GM12878 (cell line): ENCODE measurements around the gene RSBN1L. TPM values are rescaled to one million over a fixed set of nuclear protein-coding genes. Genes with fewer than 3 reads are reported as not detected.

ENCODE experiments used
- ATAC-seq: fragments of 200-7000 bp; cut with Tn5 transposase; 3 replicates; pipeline ENCODE4 v1.9.1; 2020; ENCODE audit warnings: mild to moderate bottlenecking, moderate library complexity
- BruUV-seq: library from RNA; stranded (reverse); fragments of 400-500 nt; replicated peaks from 2 replicates; lab custom pipeline; 2021; lab: Mats Ljungman, UMichigan
- CTCF ChIA-PET: fragments of 300-600 bp; sonication (Branson Sonifier 250); formaldehyde crosslinking; extraction: SDS; loops from one replicate; lab custom pipeline; 2021; ENCODE audit warnings: inconsistent platforms; lab: Yijun Ruan, JAX
- POLR2A ChIA-PET: fragments of 350-600 bp; formaldehyde crosslinking; extraction: SDS; loops from one replicate; lab custom pipeline; 2021; ENCODE audit warnings: inconsistent platforms; lab: Charles Lee
- RAD21 ChIA-PET: fragments of 300-600 bp; sonication (Branson Sonifier 250); formaldehyde crosslinking; loops from one replicate; lab custom pipeline; 2023; ENCODE audit warnings: antibody characterized with exemption; ENCODE audit not compliant: unreplicated experiment; lab: Charles Lee
- SMC1A ChIA-PET: fragments of 300-600 bp; sonication (Branson Sonifier 250); formaldehyde crosslinking; loops from one replicate; lab custom pipeline; 2023; ENCODE audit not compliant: unreplicated experiment, uncharacterized antibody; lab: Charles Lee
- DNase-seq: peaks from one replicate; pipeline ENCODE4 v3.0.0-alpha.2; 2011; ENCODE audit warnings: low read depth, low spot score
- FAIRE-seq: peaks from 3 replicates; lab custom pipeline; 2011; peaks lifted over from hg19 to GRCh38; lab: Jason Lieb, UNC
- H2AFZ ChIP-seq: 2 replicates; pipeline ENCODE4 v1.6.0; 2011; ENCODE audit warnings: low read depth, low read length, control low read depth; ENCODE audit not compliant: control insufficient read depth
- H3K27ac ChIP-seq: 2 replicates; pipeline ENCODE4 v1.5.1; 2011; ENCODE audit warnings: control low read depth; ENCODE audit not compliant: control insufficient read depth, insufficient read depth
- H3K27me3 ChIP-seq, 2 experiments: replicated peaks in 1 of 2; 2 replicates each; pipeline versions ENCODE4 v1.6.0 to v1.6.1; 2011; ENCODE audit warnings: low read length in 1 of 2; ENCODE audit not compliant: control insufficient read depth in 2 of 2, insufficient read depth in 2 of 2
- H3K36me3 ChIP-seq, 2 experiments: 2 replicates each; pipeline ENCODE4 v1.5.1; 2011; ENCODE audit warnings: low read length in 1 of 2; ENCODE audit not compliant: control insufficient read depth in 2 of 2, insufficient read depth in 2 of 2
- H3K4me1 ChIP-seq: 2 replicates; pipeline ENCODE4 v1.6.1; 2011; ENCODE audit warnings: mild to moderate bottlenecking, low read length, moderate library complexity, mixed read lengths; ENCODE audit not compliant: control insufficient read depth, insufficient read depth
- H3K4me2 ChIP-seq: 2 replicates; pipeline ENCODE4 v1.6.0; 2011; ENCODE audit warnings: control low read depth; ENCODE audit not compliant: control insufficient read depth, insufficient read depth
- H3K4me3 ChIP-seq: fragments of 200-600 bp; sonication (generic); 2 replicates; pipeline ENCODE4 v1.5.1; 2016
- H3K79me2 ChIP-seq: 2 replicates; pipeline ENCODE4 v1.6.0; 2011; ENCODE audit warnings: low read length; ENCODE audit not compliant: control insufficient read depth, insufficient read depth
- H3K9ac ChIP-seq: 2 replicates; pipeline ENCODE4 v1.8.0; 2011; ENCODE audit warnings: low read length, control low read depth, mixed read lengths; ENCODE audit not compliant: control insufficient read depth, insufficient read depth
- H3K9me3 ChIP-seq: replicated peaks from 3 replicates; pipeline ENCODE4 v1.5.1; 2011; ENCODE audit warnings: mild to moderate bottlenecking, low read length; ENCODE audit not compliant: control insufficient read depth, insufficient read depth
- H4K20me1 ChIP-seq: 2 replicates; pipeline ENCODE4 v1.6.0; 2011; ENCODE audit not compliant: control insufficient read depth, insufficient read depth
- ATF2 ChIP-seq: IDR thresholded peaks from 2 replicates; pipeline ENCODE4 v1.6.1; 2012; ENCODE audit warnings: low read length, inconsistent platforms
- BCL11A ChIP-seq: IDR thresholded peaks from 2 replicates; pipeline ENCODE4 v1.6.1; 2011; ENCODE audit warnings: low read depth, low read length
- BHLHE40 ChIP-seq, 2 experiments: fragments of 450-650 bp in 1 of 2; IDR thresholded peaks; 2 replicates each; pipeline ENCODE4 v1.6.1; 2011 to 2017; ENCODE audit warnings: low read depth in 2 of 2, borderline replicate concordance in 1 of 2, improper control_type of control experiment in 1 of 2, low read length in 1 of 2, mild to moderate bottlenecking in 1 of 2
- BRCA1 ChIP-seq: IDR thresholded peaks from 2 replicates; pipeline ENCODE4 v1.6.1; 2011; ENCODE audit warnings: low read depth, low read length, improper control_type of control experiment
- CHD2 ChIP-seq: IDR thresholded peaks from 2 replicates; pipeline ENCODE4 v1.6.1; 2011; ENCODE audit warnings: low read depth, low read length, improper control_type of control experiment, borderline replicate concordance
- CREB1 ChIP-seq: IDR thresholded peaks from 2 replicates; pipeline ENCODE4 v1.6.1; 2012; ENCODE audit warnings: low read depth, mild to moderate bottlenecking, inconsistent platforms
- CREM ChIP-seq: IDR thresholded peaks from 2 replicates; pipeline ENCODE4 v1.6.1; 2014; ENCODE audit warnings: antibody characterized with exemption, low read depth
- EGR1 ChIP-seq, 2 experiments: IDR thresholded peaks; 1 replicate in 1 of 2; 2 replicates in 1 of 2; pipeline ENCODE4 v1.6.1; 2011 to 2012; ENCODE audit warnings: low read depth in 2 of 2, low read length in 2 of 2, borderline replicate concordance in 1 of 2, mild to moderate bottlenecking in 1 of 2, moderate library complexity in 1 of 2
- ETV6 ChIP-seq, 2 experiments: fragments of 450-650 bp in 1 of 2; IDR thresholded peaks in 1 of 2; conservative IDR thresholded peaks in 1 of 2; 2 replicates each; pipeline ENCODE4 v1.6.1; 2014; ENCODE audit warnings: antibody characterized with exemption in 1 of 2, borderline replicate concordance in 1 of 2, low read depth in 1 of 2, mild to moderate bottlenecking in 1 of 2, moderate library complexity in 1 of 2
- FOXK2 ChIP-seq: fragments of 450-650 bp; IDR thresholded peaks from 2 replicates; pipeline ENCODE4 v1.6.1; 2017; ENCODE audit warnings: mild to moderate bottlenecking, moderate library complexity
- GATAD2B ChIP-seq: fragments of 450-650 bp; conservative IDR thresholded peaks from 2 replicates; pipeline ENCODE4 v1.6.1; 2017; ENCODE audit warnings: low read depth, mild to moderate bottlenecking, moderate library complexity
- MYC ChIP-seq: IDR thresholded peaks from 2 replicates; pipeline ENCODE4 v1.6.1; 2011; ENCODE audit warnings: mild to moderate bottlenecking, low read length, moderate library complexity, inconsistent platforms; ENCODE audit not compliant: insufficient read depth, insufficient replicate concordance, insufficient read length, severe bottlenecking
- PAX5 ChIP-seq: IDR thresholded peaks from 2 replicates; pipeline ENCODE4 v1.6.1; 2011; ENCODE audit warnings: low read depth, low read length, borderline replicate concordance
- RAD51 ChIP-seq: fragments of 450-650 bp; IDR thresholded peaks from 2 replicates; pipeline ENCODE4 v1.6.1; 2016; ENCODE audit warnings: moderate library complexity, mild to moderate bottlenecking, inconsistent platforms
- STAT3 ChIP-seq: IDR thresholded peaks from 2 replicates; pipeline ENCODE4 v1.6.1; 2011; ENCODE audit warnings: low read depth, low read length, improper control_type of control experiment
- TAF1 ChIP-seq: IDR thresholded peaks from 2 replicates; pipeline ENCODE4 v1.6.1; 2011; ENCODE audit warnings: mild to moderate bottlenecking, low read depth, low read length, borderline replicate concordance
- TCF12 ChIP-seq: IDR thresholded peaks from 2 replicates; pipeline ENCODE4 v1.6.1; 2011; ENCODE audit warnings: low read depth, mild to moderate bottlenecking, low read length
- YY1 ChIP-seq: IDR thresholded peaks from 2 replicates; pipeline ENCODE4 v1.6.1; 2011; ENCODE audit warnings: low read depth, mild to moderate bottlenecking, low read length
- ZNF274 ChIP-seq: IDR thresholded peaks from one replicate; pipeline ENCODE4 v1.8.0; 2011; ENCODE audit not compliant: insufficient read length, insufficient read depth
- ZNF384 ChIP-seq: IDR thresholded peaks from 2 replicates; pipeline ENCODE4 v1.6.1; 2012; ENCODE audit warnings: low read depth, mild to moderate bottlenecking, low read length, improper control_type of control experiment, borderline replicate concordance
- WGBS: methylation state at CpG from one replicate; pipeline ENCODE4 v1.1.6; 2016; ENCODE audit warnings: low lambda C conversion rate; ENCODE audit not compliant: insufficient replicate concordance, insufficient coverage; ENCODE audit errors: missing lambda C conversion rate; 5-methylcytosine and 5-hydroxymethylcytosine counted together
- in situ Hi-C: fragments of 300-500 bp; cut with MboI; formaldehyde crosslinking; loops from 9 replicates; pipeline ENCODE4 v1.14.3; 2018; ENCODE audit warnings: mixed read lengths
- intact Hi-C: fragments of 100-400 bp; cut with micrococcal nuclease; formaldehyde crosslinking; loops from one replicate; pipeline ENCODE4 v1.14.2; 2022; ENCODE audit not compliant: unreplicated experiment
- polyA plus RNA-seq, 11 experiments: library from polyadenylated mRNA; depleted of rRNA in 4 of 11; unstranded in 6 of 11; stranded (reverse) in 5 of 11; fragments of >200 nt; fragmentation: Nextera tagmentation in 4 of 11; fragmentation: Illumina TruSeq in 1 of 11; extraction: Ambion mirVana in 4 of 11; extraction: Trizol in 1 of 11; gene quantifications; 1 replicate in 1 of 11; 2 replicates in 10 of 11; pipeline versions ENCODE4 v1.2.1 to v1.2.3, GENCODE V29; 2011 to 2016; ENCODE audit warnings: inconsistent platforms in 2 of 11, missing spikeins in 2 of 11, low read depth in 1 of 11
- total RNA-seq, 4 experiments: library from RNA; depleted of rRNA in 3 of 4; stranded (reverse); fragments of >200 nt in 3 of 4; fragmentation: Illumina TruSeq in 1 of 4; extraction: Trizol in 1 of 4; gene quantifications; 2 replicates each; pipeline versions ENCODE4 v1.2.1 to v1.2.3, GENCODE V29; 2013 to 2021

Gene RSBN1L
- total and polyA plus RNA-seq, 10 of the 15 experiments (the other 5 are each of a cell fraction or from before 2014, with no cell fraction given) = 4.5 to 23.7 (median 10.3) TPM

GRCh38 chr7:77655356-77655755 lies 40.9 kb upstream of the RSBN1L start:
- Histone ChIP-seq H3K9me3 (no peaks in the 10 kb centered on the region), H3K79me2 (no peaks in the 10 kb centered on the region), H3K4me3 (no peak overlapping the region), H3K27ac (no peak overlapping the region), H4K20me1 (no peaks in the 10 kb centered on the region), H3K9ac (no peak overlapping the region), H3K27me3 (no peaks in the 10 kb centered on the region), H2AFZ (no peak overlapping the region), H3K4me2 (no peak overlapping the region), H3K4me1 (no peaks in the 10 kb centered on the region), H3K36me3 (no peaks in the 10 kb centered on the region; a peak in 1 of 4 replicates)
- POLR2A ChIA-PET = no interaction called here
- WGBS = 100% methylated on average over 1 of the region's 1 CpG
- no peak for TF ChIP-seq GATAD2B
- no peak for TF ChIP-seq CREM
- no peak for TF ChIP-seq BHLHE40 (IDR thresholded peaks at IDR 0.05; ENCODE audit: borderline replicate concordance in 1 of 2, low read depth in 2 of 2, low read length in 1 of 2)
- TF ChIP-seq BRCA1 = no peak
- no peak for TF ChIP-seq TAF1
- no peak for TF ChIP-seq ZNF274
- TF ChIP-seq BCL11A = no peak
- TF ChIP-seq ATF2 = no peak
- TF ChIP-seq RAD51 = no peak
- no peak for TF ChIP-seq CHD2
- TF ChIP-seq YY1 = no peak
- TF ChIP-seq FOXK2 = no peak
- no peak for TF ChIP-seq PAX5
- no peak for TF ChIP-seq EGR1 (IDR thresholded peaks at IDR 0.05; ENCODE audit: borderline replicate concordance in 1 of 2, low read depth in 2 of 2, low read length in 2 of 2)
- TF ChIP-seq CREB1 = no peak
- no peak for TF ChIP-seq STAT3
- TF ChIP-seq ZNF384 = no peak
- no peak for TF ChIP-seq TCF12
- no peak for TF ChIP-seq ETV6 (conservative IDR thresholded peaks at IDR 0.05 in 1 of 2, IDR thresholded peaks at IDR 0.05 in 1 of 2; ENCODE audit: borderline replicate concordance in 1 of 2, low read depth in 1 of 2)
- TF ChIP-seq MYC = no peak
- DNase-seq (no peak), FAIRE-seq (no peak), ATAC-seq (no peak)
- in situ Hi-C loops (loop anchor here (5.0 to 10.0 kb wide), 2 partner anchors 97 to 279 kb away; no protein-coding TSS in a partner anchor), intact Hi-C loops (loop anchor here (5.0 kb wide), 2 partner anchors 282 to 387 kb away; no protein-coding TSS in a partner anchor)
- SMC1A ChIA-PET = interaction anchor here (0.6 to 6.6 kb wide), 4 partner anchors 32 to 248 kb away, joined by 3 to 75 read pairs (median 32); no protein-coding TSS in a partner anchor
- CTCF ChIA-PET = interaction anchor here (0.6 to 14.1 kb wide), 9 partner anchors 10 to 386 kb away, joined by 3 to 225 read pairs (median 4); no protein-coding TSS in a partner anchor
- BruUV-seq = no TSS peak
- RAD21 ChIA-PET = interaction anchor here (1.0 to 1.4 kb wide), 4 partner anchors 105 to 386 kb away, joined by 3 to 4 read pairs (median 3); no protein-coding TSS in a partner anchor
